Measurements from ENCODE around the gene FBXO10. TPM values are rescaled to one million over a fixed set of nuclear protein-coding genes. Genes with fewer than 3 reads are reported as not detected.
A peak's percentile ranks its signal among the peaks of the same experiment; 100 is the strongest.
"Not testable (repeated sequence)": the region's sequence is repeated elsewhere in the genome, so short reads cannot be mapped to it uniquely, and the experiment has no call there.

The FBXO10 gene
- total RNA-seq, 1 donor: 28.6 TPM

- TF ChIP-seq, protein P1, sequence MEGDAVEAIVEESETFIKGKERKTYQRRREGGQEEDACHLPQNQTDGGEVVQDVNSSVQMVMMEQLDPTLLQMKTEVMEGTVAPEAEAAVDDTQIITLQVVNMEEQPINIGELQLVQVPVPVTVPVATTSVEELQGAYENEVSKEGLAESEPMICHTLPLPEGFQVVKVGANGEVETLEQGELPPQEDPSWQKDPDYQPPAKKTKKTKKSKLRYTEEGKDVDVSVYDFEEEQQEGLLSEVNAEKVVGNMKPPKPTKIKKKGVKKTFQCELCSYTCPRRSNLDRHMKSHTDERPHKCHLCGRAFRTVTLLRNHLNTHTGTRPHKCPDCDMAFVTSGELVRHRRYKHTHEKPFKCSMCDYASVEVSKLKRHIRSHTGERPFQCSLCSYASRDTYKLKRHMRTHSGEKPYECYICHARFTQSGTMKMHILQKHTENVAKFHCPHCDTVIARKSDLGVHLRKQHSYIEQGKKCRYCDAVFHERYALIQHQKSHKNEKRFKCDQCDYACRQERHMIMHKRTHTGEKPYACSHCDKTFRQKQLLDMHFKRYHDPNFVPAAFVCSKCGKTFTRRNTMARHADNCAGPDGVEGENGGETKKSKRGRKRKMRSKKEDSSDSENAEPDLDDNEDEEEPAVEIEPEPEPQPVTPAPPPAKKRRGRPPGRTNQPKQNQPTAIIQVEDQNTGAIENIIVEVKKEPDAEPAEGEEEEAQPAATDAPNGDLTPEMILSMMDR (IDR thresholded peaks at IDR 0.05; ENCODE audit: extremely low read depth, low read depth, low read length): no peak
- no peak overlapping the region for H3K27ac ChIP-seq (ENCODE audit: low read depth, low read length)
- no peak overlapping the region for H3K4me2 ChIP-seq (ENCODE audit: insufficient read depth, low read length)
- H3K4me1 ChIP-seq (ENCODE audit: insufficient read depth, low read length): peaks cover 20% of the 10 kb centered on the region
- H3K9me3 ChIP-seq (ENCODE audit: low read depth, low read length): no peaks in the 10 kb centered on the region
- no peak overlapping the region for H3K4me3 ChIP-seq (ENCODE audit: insufficient read depth, low read length)
- no peaks in the 10 kb centered on the region for H3K27me3 ChIP-seq (ENCODE audit: insufficient read depth, low read length)
- DNase-seq (ENCODE audit: insufficient read length, low spot score, missing footprints): peak; percentile 31
- H4K20me1 ChIP-seq (ENCODE audit: insufficient read depth, low read length): peaks cover 3% of the 10 kb centered on the region
- no peak overlapping the region for H2AFZ ChIP-seq (ENCODE audit: low read length)
- peaks cover 12% of the 10 kb centered on the region for H3K79me2 ChIP-seq (ENCODE audit: insufficient read depth, low read length)
- no peaks in the 10 kb centered on the region for H3K36me3 ChIP-seq (ENCODE audit: insufficient read depth, low read length)
Measured at GRCh38 chr9:37468620-37469019, 107.6 kb downstream of the FBXO10 start.

- H3K79me2 ChIP-seq (ENCODE audit: insufficient read depth, low read length): peaks cover 23% of the 10 kb centered on the region
- not testable (repeated sequence) for DNase-seq (ENCODE audit: insufficient read length, low spot score, missing footprints); H3K9me3 ChIP-seq (ENCODE audit: low read depth, low read length); H4K20me1 ChIP-seq (ENCODE audit: insufficient read depth, low read length); H2AFZ ChIP-seq (ENCODE audit: low read length); H3K27ac ChIP-seq (ENCODE audit: low read depth, low read length); H3K4me2 ChIP-seq (ENCODE audit: insufficient read depth, low read length); H3K36me3 ChIP-seq (ENCODE audit: insufficient read depth, low read length); H3K27me3 ChIP-seq (ENCODE audit: insufficient read depth, low read length); H3K4me3 ChIP-seq (ENCODE audit: insufficient read depth, low read length)
- H3K4me1 ChIP-seq (ENCODE audit: insufficient read depth, low read length): peaks cover 26% of the 10 kb centered on the region
Measured at GRCh38 chr9:37467530-37467929, 108.7 kb downstream of the FBXO10 start.

- Histone ChIP-seq H3K4me2 (ENCODE audit: insufficient read depth, low read length) (peak overlapping the region; percentile 83), H3K79me2 (ENCODE audit: insufficient read depth, low read length) (peaks cover 37% of the 10 kb centered on the region), H4K20me1 (ENCODE audit: insufficient read depth, low read length) (peaks cover 18% of the 10 kb centered on the region), H3K27me3 (ENCODE audit: insufficient read depth, low read length) (no peaks in the 10 kb centered on the region), H3K4me1 (ENCODE audit: insufficient read depth, low read length) (peaks cover 21% of the 10 kb centered on the region), H2AFZ (ENCODE audit: low read length) (peak overlapping the region; percentile 96), H3K36me3 (ENCODE audit: insufficient read depth, low read length) (no peaks in the 10 kb centered on the region), H3K9me3 (ENCODE audit: low read depth, low read length) (no peaks in the 10 kb centered on the region), H3K4me3 (ENCODE audit: insufficient read depth, low read length) (peak overlapping the region; percentile 100), H3K27ac (ENCODE audit: low read depth, low read length) (peak overlapping the region; percentile 91)
- TF ChIP-seq, protein P1 (IDR thresholded peaks at IDR 0.05; ENCODE audit: extremely low read depth, low read depth, low read length): no peak
- peak; percentile 55 for DNase-seq (ENCODE audit: insufficient read length, low spot score, missing footprints)
Measured at GRCh38 chr9:37466037-37466709, 110.0 kb downstream of the FBXO10 start.

- Histone ChIP-seq H3K9me3 (ENCODE audit: low read depth, low read length) (no peaks in the 10 kb centered on the region), H2AFZ (ENCODE audit: low read length) (peak within 1 kb of the TSS; percentile 96), H3K79me2 (ENCODE audit: insufficient read depth, low read length) (peaks cover 44% of the 10 kb centered on the region), H3K4me1 (ENCODE audit: insufficient read depth, low read length) (peaks cover 21% of the 10 kb centered on the region), H4K20me1 (ENCODE audit: insufficient read depth, low read length) (peaks cover 25% of the 10 kb centered on the region), H3K4me3 (ENCODE audit: insufficient read depth, low read length) (peak within 1 kb of the TSS; percentile 100), H3K27me3 (ENCODE audit: insufficient read depth, low read length) (no peaks in the 10 kb centered on the region), H3K36me3 (ENCODE audit: insufficient read depth, low read length) (no peaks in the 10 kb centered on the region), H3K27ac (ENCODE audit: low read depth, low read length) (peak within 1 kb of the TSS; percentile 91), H3K4me2 (ENCODE audit: insufficient read depth, low read length) (peak within 1 kb of the TSS; percentile 100)
- DNase-seq (ENCODE audit: insufficient read length, low spot score, missing footprints): peak; percentile 97
- TF ChIP-seq, protein P1 (IDR thresholded peaks at IDR 0.05; ENCODE audit: extremely low read depth, low read depth, low read length): no peak
Measured at GRCh38 chr9:37465249-37466036, 110.7 kb downstream of the FBXO10 start, which contains the start of gene ZBTB5. TSS of gene ZBTB5 (minus strand) at chr9:37465450. CDS start at chr9:37442551, 22,899 bp downstream.
